Immature natural killer cell (primary cell): Measurements from ENCODE around the gene SLC25A19. TPM values are rescaled to one million over a fixed set of nuclear protein-coding genes. Genes with fewer than 3 reads are reported as not detected.
"Not testable (repeated sequence)": the region's sequence is repeated elsewhere in the genome, so short reads cannot be mapped to it uniquely, and the experiment has no call there.

Source experiments
- DNase-seq, 3 donors: peaks; one replicate each; pipeline ENCODE4 v3.0.0; 2022; ENCODE audit warnings: mixed read lengths in 1 of 3
- H3K27ac Mint-ChIP-seq, 6 donors: one replicate each; pipeline ENCODE4 v1.8.0; 2020; ENCODE audit warnings: mixed read lengths in 6 of 6, mild to moderate bottlenecking in 5 of 6, inconsistent platforms in 4 of 6, moderate library complexity in 3 of 6
- H3K27me3 Mint-ChIP-seq, 3 donors: one replicate each; pipeline ENCODE4 v1.8.0; 2020 to 2021; ENCODE audit warnings: low read depth in 3 of 3, mild to moderate bottlenecking in 3 of 3, mixed read lengths in 3 of 3, moderate library complexity in 3 of 3, inconsistent platforms in 1 of 3
- H3K36me3 Mint-ChIP-seq, 3 donors: one replicate each; pipeline ENCODE4 v1.8.0; 2020; ENCODE audit warnings: mixed read lengths in 3 of 3, inconsistent platforms in 2 of 3, mild to moderate bottlenecking in 2 of 3
- H3K4me1 Mint-ChIP-seq, 2 donors: one replicate each; pipeline ENCODE4 v1.8.0; 2020; ENCODE audit warnings: inconsistent platforms in 2 of 2, mild to moderate bottlenecking in 2 of 2, mixed read lengths in 2 of 2, moderate library complexity in 1 of 2
- H3K4me3 Mint-ChIP-seq, 5 donors: one replicate each; pipeline ENCODE4 v1.8.0; 2020; ENCODE audit warnings: mild to moderate bottlenecking in 5 of 5, mixed read lengths in 5 of 5, inconsistent platforms in 3 of 5, moderate library complexity in 3 of 5
- H3K9me3 Mint-ChIP-seq, 6 donors: one replicate each; pipeline ENCODE4 v1.8.0; 2020; ENCODE audit warnings: mild to moderate bottlenecking in 6 of 6, mixed read lengths in 6 of 6, inconsistent platforms in 4 of 6, moderate library complexity in 3 of 6
- polyA plus RNA-seq, 3 donors: library from polyadenylated mRNA; unstranded; fragments of 300-500 nt; fragmentation: Illumina TruSeq; gene quantifications; one replicate each; pipeline ENCODE4 v1.2.3, GENCODE V29; 2021

The SLC25A19 gene
- polyA plus RNA-seq, 3 donors from 2014 or later: 11.2 to 27.2 (median 21.0) TPM

- H3K4me3 Mint-ChIP-seq: peak overlapping the region; percentile 98 to 100 (median 100)
- DNase-seq: peak in 1 of 3 donors; percentile 72
- peaks cover 0 to 2% (median 0%) of the 10 kb centered on the region in 3 donors for H3K36me3 Mint-ChIP-seq
- H3K4me1 Mint-ChIP-seq: peaks cover 15 to 24% of the 10 kb centered on the region in 2 donors
- no peaks in the 10 kb centered on the region for H3K9me3 Mint-ChIP-seq
- H3K27me3 Mint-ChIP-seq: peaks cover 4 to 7% (median 6%) of the 10 kb centered on the region in 3 donors
- H3K27ac Mint-ChIP-seq: peak overlapping the region; percentile 99 to 100 (median 100)
Measured at GRCh38 chr17:75289832-75290337, 652 bp upstream of the SLC25A19 start.

- no peak for DNase-seq
- Mint-ChIP-seq H3K4me1 (peaks cover 15 to 24% of the 10 kb centered on the region in 2 donors), H3K9me3 (no peaks in the 10 kb centered on the region)
Measured at GRCh38 chr17:75288770-75289114, 491 bp downstream of the SLC25A19 start.

GRCh38 chr17:75288359-75288758 is 874 bp downstream of the SLC25A19 start:
- no peaks in the 10 kb centered on the region for H3K9me3 Mint-ChIP-seq
- H3K27me3 Mint-ChIP-seq: peaks cover 4 to 7% (median 6%) of the 10 kb centered on the region in 3 donors
- H3K4me1 Mint-ChIP-seq: peaks cover 15 to 24% of the 10 kb centered on the region in 2 donors
- H3K4me3 Mint-ChIP-seq: peak overlapping the region; percentile 98 to 100 (median 100)
- H3K27ac Mint-ChIP-seq: peak overlapping the region; percentile 66 to 100 (median 80)
- DNase-seq: no peak
- H3K36me3 Mint-ChIP-seq: peaks cover under 1 to 7% (median under 1%) of the 10 kb centered on the region in 3 donors

More at GRCh38 chr17:75288770-75289114, 491 bp downstream of the SLC25A19 start:
- Mint-ChIP-seq H3K27ac (peak overlapping the region; percentile 99 to 100 (median 100)), H3K4me3 (peak overlapping the region; percentile 98 to 100 (median 100)), H3K36me3 (peaks cover 0 to 3% (median 0%) of the 10 kb centered on the region in 3 donors), H3K27me3 (peaks cover 4 to 7% (median 6%) of the 10 kb centered on the region in 3 donors)

- peaks cover 15 to 24% of the 10 kb centered on the region in 2 donors for H3K4me1 Mint-ChIP-seq
- H3K9me3 Mint-ChIP-seq: no peaks in the 10 kb centered on the region
- H3K36me3 Mint-ChIP-seq: peaks cover 3 to 9% (median 3%) of the 10 kb centered on the region in 3 donors
- H3K27me3 Mint-ChIP-seq: peaks cover 2 to 7% (median 6%) of the 10 kb centered on the region in 3 donors
- DNase-seq: no peak
- H3K27ac Mint-ChIP-seq: peak overlapping the region in 2 of 6 donors; percentile 22 to 64
- H3K4me3 Mint-ChIP-seq: peak overlapping the region in 3 of 5 donors; percentile 31 to 47 (median 47)
Measured at GRCh38 chr17:75287221-75287620, 2.0 kb downstream of the SLC25A19 start.

GRCh38 chr17:75285123-75285522 is 4.1 kb downstream of the SLC25A19 start:
- Mint-ChIP-seq H3K27ac (no peak overlapping the region), H3K4me1 (peaks cover 12 to 21% of the 10 kb centered on the region in 2 donors), H3K9me3 (no peaks in the 10 kb centered on the region), H3K36me3 (peaks cover 3 to 12% (median 3%) of the 10 kb centered on the region in 3 donors), H3K27me3 (peaks cover 2 to 7% (median 5%) of the 10 kb centered on the region in 3 donors), H3K4me3 (no peak overlapping the region)
- no peak for DNase-seq

- H3K36me3 Mint-ChIP-seq: peaks cover 3 to 12% (median 3%) of the 10 kb centered on the region in 3 donors
- not testable (repeated sequence) for H3K4me3 Mint-ChIP-seq, H3K27ac Mint-ChIP-seq, H3K9me3 Mint-ChIP-seq, H3K4me1 Mint-ChIP-seq, DNase-seq, H3K27me3 Mint-ChIP-seq
Measured at GRCh38 chr17:75280189-75280588, 9.0 kb downstream of the SLC25A19 start.

- no peak overlapping the region for H3K27ac Mint-ChIP-seq
- H3K4me1 Mint-ChIP-seq: peaks cover 0 to 10% of the 10 kb centered on the region in 2 donors
- no peak for DNase-seq
- H3K9me3 Mint-ChIP-seq: no peaks in the 10 kb centered on the region
- H3K4me3 Mint-ChIP-seq: no peak overlapping the region
- peaks cover 0 to 6% (median 0%) of the 10 kb centered on the region in 3 donors for H3K36me3 Mint-ChIP-seq
- H3K27me3 Mint-ChIP-seq: peaks cover 0 to 4% (median 2%) of the 10 kb centered on the region in 3 donors
Measured at GRCh38 chr17:75277664-75278071, 11.6 kb downstream of the SLC25A19 start.

GRCh38 chr17:75273977-75274708 is 15.1 kb downstream of the SLC25A19 start:
- H3K36me3 Mint-ChIP-seq: peaks cover 0 to 3% (median 0%) of the 10 kb centered on the region in 3 donors
- H3K4me3 Mint-ChIP-seq: peak overlapping the region in 2 of 5 donors; percentile 40 to 55
- DNase-seq: no peak
- H3K9me3 Mint-ChIP-seq: no peaks in the 10 kb centered on the region
- H3K4me1 Mint-ChIP-seq: peaks cover 16 to 25% of the 10 kb centered on the region in 2 donors
- peaks cover 0 to 6% (median 4%) of the 10 kb centered on the region in 3 donors for H3K27me3 Mint-ChIP-seq
- H3K27ac Mint-ChIP-seq: peak overlapping the region in 5 of 6 donors; percentile 18 to 77 (median 55)

GRCh38 chr17:75272848-75273184 is 16.4 kb downstream of the SLC25A19 start:
- no peak for DNase-seq
- peak overlapping the region; percentile 46 to 80 (median 58) for H3K27ac Mint-ChIP-seq
- H3K36me3 Mint-ChIP-seq: peaks cover 0 to 3% (median 0%) of the 10 kb centered on the region in 3 donors
- peaks cover 0 to 6% (median 5%) of the 10 kb centered on the region in 3 donors for H3K27me3 Mint-ChIP-seq
- peaks cover 19 to 30% of the 10 kb centered on the region in 2 donors for H3K4me1 Mint-ChIP-seq
- H3K4me3 Mint-ChIP-seq: peak overlapping the region in 4 of 5 donors; percentile 44 to 64 (median 54)
- H3K9me3 Mint-ChIP-seq: no peaks in the 10 kb centered on the region

- Mint-ChIP-seq H3K4me3 (peak overlapping the region; percentile 75 to 89 (median 85)), H3K27ac (peak overlapping the region; percentile 68 to 94 (median 90)), H3K27me3 (peaks cover 0 to 6% (median 5%) of the 10 kb centered on the region in 3 donors), H3K4me1 (peaks cover 19 to 30% of the 10 kb centered on the region in 2 donors), H3K9me3 (no peaks in the 10 kb centered on the region), H3K36me3 (peaks cover 0 to 3% (median 0%) of the 10 kb centered on the region in 3 donors)
- DNase-seq: no peak
Measured at GRCh38 chr17:75271955-75272847, 17.0 kb downstream of the SLC25A19 start.

GRCh38 chr17:75271233-75271954 is 17.8 kb downstream of the SLC25A19 start:
- peak; percentile 91 to 93 (median 92) for DNase-seq
- Mint-ChIP-seq H3K9me3 (no peaks in the 10 kb centered on the region), H3K4me3 (peak overlapping the region; percentile 75 to 89 (median 85)), H3K4me1 (peaks cover 19 to 30% of the 10 kb centered on the region in 2 donors), H3K27me3 (peaks cover 0 to 8% (median 5%) of the 10 kb centered on the region in 3 donors), H3K27ac (peak overlapping the region; percentile 68 to 94 (median 90)), H3K36me3 (peaks cover 0 to 3% (median 0%) of the 10 kb centered on the region in 3 donors)

- Mint-ChIP-seq H3K4me1 (peaks cover 19 to 30% of the 10 kb centered on the region in 2 donors), H3K36me3 (peaks cover 0 to 7% (median 0%) of the 10 kb centered on the region in 3 donors), H3K27ac (peak within 1 kb of the TSS; percentile 68 to 94 (median 90)), H3K4me3 (peak within 1 kb of the TSS; percentile 81 to 89 (median 85)), H3K9me3 (no peaks in the 10 kb centered on the region), H3K27me3 (peaks cover 0 to 8% (median 5%) of the 10 kb centered on the region in 3 donors)
- DNase-seq: no peak
Measured at GRCh38 chr17:75270966-75271232, 18.3 kb downstream of the SLC25A19 start, which contains the start of gene MIF4GD. MIF4GD (minus strand) TSS chr17:75271231; CDS start chr17:75270195, 1,036 bp downstream.
